Colonic mucosa (tissue), 4 donors: ENCODE data around the gene UBE4B. TPM values are rescaled to one million over a fixed set of nuclear protein-coding genes. Genes with fewer than 3 reads are reported as not detected.

ENCODE experiments used
- DNase-seq: peaks from one replicate; pipeline ENCODE4 v3.0.0-alpha.2; 2020
- H3K27ac ChIP-seq: fragments of 200-600 bp; one replicate; pipeline ENCODE4 v1.8.0; 2021
- H3K27me3 ChIP-seq: fragments of 200-600 bp; one replicate; pipeline ENCODE4 v1.8.0; 2021
- H3K36me3 ChIP-seq: fragments of 200-600 bp; one replicate; pipeline ENCODE4 v1.8.0; 2021
- H3K4me1 ChIP-seq: fragments of 200-600 bp; one replicate; pipeline ENCODE4 v1.8.0; 2021; ENCODE audit warnings: mild to moderate bottlenecking
- H3K4me3 ChIP-seq: fragments of 200-600 bp; one replicate; pipeline ENCODE4 v1.8.0; 2021
- H3K9ac ChIP-seq, 2 donors: one replicate each; pipeline ENCODE4 v1.7.0; 2013; ENCODE audit warnings: control low read depth in 2 of 2, low read depth in 2 of 2, low read length in 2 of 2
- H3K9me3 ChIP-seq: fragments of 200-600 bp; one replicate; pipeline ENCODE4 v1.8.0; 2021
- CTCF ChIP-seq: fragments of 200-600 bp; IDR thresholded peaks from one replicate; pipeline ENCODE4 v1.8.0; 2022; ENCODE audit warnings: antibody characterized with exemption, mild to moderate bottlenecking
- intact Hi-C: fragments of 100-400 bp; cut with DNase I; formaldehyde crosslinking; loops from one replicate; pipeline ENCODE4 v1.14.1; 2022
- total RNA-seq, 2 donors: library from RNA; stranded (reverse); fragmentation: NEBNext Ultra II Directional in 1 of 2; extraction: Animal tissue kit (Norgen Biotek cat#: 25700) in 1 of 2; gene quantifications; one replicate each; pipeline ENCODE4 v1.2.1, GENCODE V29; 2021
- donor health status: healthy.
- donor health status: DM: no; HTN: no; CAD: no.
- donor health status: DM: no; HTN: no; CAD: no.

Gene UBE4B
- total RNA-seq, 2 donors from 2014 or later: 34.6 to 40.9 TPM

GRCh38 chr1:10052347-10052746 lies 19.6 kb downstream of the UBE4B start:
- no peak for DNase-seq
- H3K27me3 ChIP-seq: no peaks in the 10 kb centered on the region
- no peak overlapping the region for H3K27ac ChIP-seq
- no peaks in the 10 kb centered on the region for H3K9me3 ChIP-seq
- no peak overlapping the region for H3K4me3 ChIP-seq
- intact Hi-C loops: no loop called here
- no peak for TF ChIP-seq CTCF
- H3K36me3 ChIP-seq: no peaks in the 10 kb centered on the region
- no peak overlapping the region for H3K9ac ChIP-seq
- no peaks in the 10 kb centered on the region for H3K4me1 ChIP-seq

GRCh38 chr1:10054465-10054864 lies 21.7 kb downstream of the UBE4B start:
- Histone ChIP-seq H3K4me3 (no peak overlapping the region), H3K36me3 (no peaks in the 10 kb centered on the region), H3K9me3 (no peaks in the 10 kb centered on the region), H3K4me1 (no peaks in the 10 kb centered on the region), H3K9ac (no peak overlapping the region), H3K27me3 (no peaks in the 10 kb centered on the region), H3K27ac (no peak overlapping the region)
- TF ChIP-seq CTCF: no peak
- intact Hi-C loops: no loop called here
- no peak for DNase-seq

GRCh38 chr1:10056599-10056987 lies 23.8 kb downstream of the UBE4B start:
- Histone ChIP-seq H3K4me1 (no peaks in the 10 kb centered on the region), H3K27ac (no peak overlapping the region), H3K36me3 (no peaks in the 10 kb centered on the region), H3K9me3 (no peaks in the 10 kb centered on the region), H3K9ac (no peak overlapping the region), H3K27me3 (no peaks in the 10 kb centered on the region), H3K4me3 (no peak overlapping the region)
- no peak for DNase-seq
- intact Hi-C loops: no loop called here
- TF ChIP-seq CTCF: no peak

- TF ChIP-seq CTCF: no peak
- intact Hi-C loops: no loop called here
- no peaks in the 10 kb centered on the region for H3K27me3 ChIP-seq
- no peaks in the 10 kb centered on the region for H3K4me1 ChIP-seq
- no peak overlapping the region for H3K4me3 ChIP-seq
- H3K27ac ChIP-seq: no peak overlapping the region
- no peaks in the 10 kb centered on the region for H3K36me3 ChIP-seq
- no peaks in the 10 kb centered on the region for H3K9me3 ChIP-seq
- DNase-seq: no peak
- H3K9ac ChIP-seq: no peak overlapping the region
These were observed 24.6 kb downstream of the UBE4B start for GRCh38 chr1:10057343-10057742.

DNA sequence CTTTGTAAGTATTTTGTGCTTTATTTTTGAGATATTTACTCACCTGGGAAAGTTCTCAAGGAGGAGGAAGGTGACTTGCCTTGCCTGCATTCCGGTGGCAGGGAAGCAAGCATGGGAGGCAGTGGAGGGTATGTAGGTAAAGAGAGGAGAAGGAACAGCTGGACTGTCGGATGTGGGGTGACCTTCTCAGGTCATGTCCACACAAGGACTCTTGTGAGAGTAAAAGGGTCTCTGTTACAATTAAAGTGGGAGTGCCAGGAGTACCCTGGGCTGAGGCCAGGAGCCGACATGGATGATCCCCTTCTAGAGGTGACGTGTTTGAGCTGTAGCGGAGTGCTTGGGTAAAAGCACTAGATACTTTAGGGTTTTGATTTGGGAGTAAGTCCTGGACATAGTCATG lies 25.0 kb downstream of the UBE4B start:
- Histone ChIP-seq H3K36me3 (no peaks in the 10 kb centered on the region), H3K9me3 (no peaks in the 10 kb centered on the region), H3K27me3 (no peaks in the 10 kb centered on the region), H3K4me3 (no peak overlapping the region), H3K27ac (no peak overlapping the region), H3K9ac (no peak overlapping the region), H3K4me1 (no peaks in the 10 kb centered on the region)
- intact Hi-C loops: no loop called here
- DNase-seq: no peak
- no peak for TF ChIP-seq CTCF

DNA sequence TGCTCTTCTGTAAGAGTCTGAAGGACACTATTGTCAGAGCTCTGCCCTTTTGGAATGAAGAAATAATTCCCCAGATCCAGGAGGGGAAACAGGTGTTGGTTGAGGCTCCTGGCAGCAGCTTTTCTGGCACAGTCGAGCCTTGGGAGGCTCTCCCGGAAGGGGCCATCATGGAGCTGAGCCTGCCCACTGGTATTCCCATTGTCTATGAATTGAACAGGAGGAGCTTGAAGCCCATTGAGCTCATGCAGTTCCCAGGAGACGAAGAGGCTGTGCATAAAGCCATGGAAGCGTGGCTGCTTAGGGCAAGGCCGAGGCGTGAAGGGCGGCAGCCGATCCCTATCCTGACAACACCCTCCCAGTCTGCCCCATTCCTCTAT lies 26.6 kb downstream of the UBE4B start:
- Histone ChIP-seq H3K9me3 (no peaks in the 10 kb centered on the region), H3K4me3 (no peak overlapping the region), H3K4me1 (no peaks in the 10 kb centered on the region), H3K27me3 (no peaks in the 10 kb centered on the region), H3K9ac (no peak overlapping the region), H3K36me3 (no peaks in the 10 kb centered on the region), H3K27ac (no peak overlapping the region)
- TF ChIP-seq CTCF: no peak
- no peak for DNase-seq
- intact Hi-C loops: no loop called here
